Upper lobe of right lung (tissue), 1 donor: Measurements from ENCODE around the gene DZANK1. TPM values are rescaled to one million over a fixed set of nuclear protein-coding genes. Genes with fewer than 3 reads are reported as not detected.
"Not testable (repeated sequence)": the region's sequence is repeated elsewhere in the genome, so short reads cannot be mapped to it uniquely, and the experiment has no call there.

Experiments used
- ATAC-seq: fragments of 200-7000 bp; cut with Tn5 transposase; one replicate; pipeline ENCODE4 v1.9.1; 2020; ENCODE audit warnings: mild to moderate bottlenecking, moderate library complexity
- DNase-seq: peaks from one replicate; pipeline ENCODE4 v3.0.0-alpha.2; 2020
- H3K27ac ChIP-seq: fragments of 200-600 bp; one replicate; pipeline ENCODE4 v1.8.0; 2022
- H3K27me3 ChIP-seq: fragments of 200-600 bp; one replicate; pipeline ENCODE4 v1.8.0; 2022; ENCODE audit warnings: mild to moderate bottlenecking
- H3K36me3 ChIP-seq: fragments of 200-600 bp; one replicate; pipeline ENCODE4 v1.8.0; 2022
- H3K4me1 ChIP-seq: fragments of 200-600 bp; one replicate; pipeline ENCODE4 v1.8.0; 2022
- H3K4me3 ChIP-seq: fragments of 200-600 bp; one replicate; pipeline ENCODE4 v1.8.0; 2022; ENCODE audit warnings: mild to moderate bottlenecking
- H3K9me3 ChIP-seq: fragments of 200-600 bp; one replicate; pipeline ENCODE4 v1.8.0; 2022
- intact Hi-C: fragments of 100-400 bp; cut with DNase I; formaldehyde crosslinking; loops from one replicate; pipeline ENCODE4 v1.11.0; 2022
- total RNA-seq: library from RNA; stranded (reverse); fragmentation: NEBNext Ultra II Directional; extraction: Animal tissue kit (Norgen Biotek cat#: 25700); gene quantifications from one replicate; pipeline ENCODE4 v1.2.1, GENCODE V29; 2021
- TF ChIP-seq, protein P1 (sequence below): fragments of 200-600 bp; IDR thresholded peaks from one replicate; pipeline ENCODE4 v1.8.0; 2022; ENCODE audit warnings: antibody characterized with exemption
- donor health status: DM: no; HTN: yes; CAD: no; lungs with severe emphysema.

The DZANK1 gene
- total RNA-seq, 1 donor from 2014 or later: 2.7 TPM

DNA sequence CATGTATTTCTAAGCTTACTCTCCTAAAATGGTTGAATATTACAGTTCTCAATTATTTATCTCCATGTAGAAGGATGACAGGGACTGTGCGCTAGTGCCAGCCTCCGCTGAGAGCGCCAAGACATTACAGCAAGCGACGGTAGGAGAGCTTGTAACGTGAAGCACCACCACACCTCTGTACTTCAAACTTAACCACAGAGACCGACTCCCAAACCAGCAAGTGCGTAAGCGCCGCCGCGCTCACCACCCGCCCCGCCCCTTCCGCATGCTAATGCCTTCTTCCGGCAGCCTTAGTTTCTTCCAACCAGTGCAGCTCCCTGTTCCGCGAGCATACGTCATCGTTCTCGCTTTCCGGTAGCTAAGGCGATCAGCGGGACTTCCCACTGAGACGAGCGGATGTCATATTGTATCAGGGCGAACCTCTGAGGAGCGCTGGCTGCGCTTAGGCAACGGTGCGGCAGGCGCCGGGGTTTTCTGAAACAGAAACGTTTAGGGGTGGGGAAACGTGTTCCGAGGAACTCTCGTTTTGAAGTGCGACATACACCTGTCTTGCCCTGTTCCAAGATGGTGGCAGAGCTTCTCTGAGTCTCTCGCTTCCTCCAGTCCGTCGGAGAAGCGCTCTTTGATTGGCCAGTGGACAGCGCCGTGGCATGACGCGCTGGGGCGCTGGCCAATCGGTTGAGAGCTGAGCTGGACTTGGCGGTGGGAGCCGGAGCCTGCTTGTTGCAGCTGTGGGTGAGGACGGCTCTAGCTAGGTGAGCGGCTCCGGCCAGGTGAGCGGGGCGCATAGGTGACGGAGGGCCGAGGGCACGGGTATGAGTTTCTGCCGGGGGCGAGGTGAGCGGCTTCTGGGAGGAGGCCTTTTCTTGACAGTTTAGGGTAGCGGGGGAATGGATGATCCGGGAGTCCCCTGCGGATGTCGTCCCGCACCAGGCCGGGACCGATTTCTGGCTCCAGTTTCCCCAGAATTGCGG is 40.7 kb upstream of the DZANK1 start, which contains the start of gene SEC23B:
Gene SEC23B (plus strand): TSS at position 723 of the 974 bp plus-strand sequence. CDS start 2,896 bp downstream, outside the sequence.
- peaks cover 27% of the 10 kb centered on the region for H3K36me3 ChIP-seq
- peak within 1 kb of the TSS; percentile 96 for H3K27ac ChIP-seq
- H3K4me3 ChIP-seq: peak within 1 kb of the TSS; percentile 92
- H3K4me1 ChIP-seq: peaks cover 14% of the 10 kb centered on the region
- no peaks in the 10 kb centered on the region for H3K27me3 ChIP-seq
- intact Hi-C loops: no loop called here
- ATAC-seq (peak; percentile 98), DNase-seq (peak; percentile 99)
- TF ChIP-seq, protein P1, sequence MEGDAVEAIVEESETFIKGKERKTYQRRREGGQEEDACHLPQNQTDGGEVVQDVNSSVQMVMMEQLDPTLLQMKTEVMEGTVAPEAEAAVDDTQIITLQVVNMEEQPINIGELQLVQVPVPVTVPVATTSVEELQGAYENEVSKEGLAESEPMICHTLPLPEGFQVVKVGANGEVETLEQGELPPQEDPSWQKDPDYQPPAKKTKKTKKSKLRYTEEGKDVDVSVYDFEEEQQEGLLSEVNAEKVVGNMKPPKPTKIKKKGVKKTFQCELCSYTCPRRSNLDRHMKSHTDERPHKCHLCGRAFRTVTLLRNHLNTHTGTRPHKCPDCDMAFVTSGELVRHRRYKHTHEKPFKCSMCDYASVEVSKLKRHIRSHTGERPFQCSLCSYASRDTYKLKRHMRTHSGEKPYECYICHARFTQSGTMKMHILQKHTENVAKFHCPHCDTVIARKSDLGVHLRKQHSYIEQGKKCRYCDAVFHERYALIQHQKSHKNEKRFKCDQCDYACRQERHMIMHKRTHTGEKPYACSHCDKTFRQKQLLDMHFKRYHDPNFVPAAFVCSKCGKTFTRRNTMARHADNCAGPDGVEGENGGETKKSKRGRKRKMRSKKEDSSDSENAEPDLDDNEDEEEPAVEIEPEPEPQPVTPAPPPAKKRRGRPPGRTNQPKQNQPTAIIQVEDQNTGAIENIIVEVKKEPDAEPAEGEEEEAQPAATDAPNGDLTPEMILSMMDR: no peak
- no peaks in the 10 kb centered on the region for H3K9me3 ChIP-seq

DNA sequence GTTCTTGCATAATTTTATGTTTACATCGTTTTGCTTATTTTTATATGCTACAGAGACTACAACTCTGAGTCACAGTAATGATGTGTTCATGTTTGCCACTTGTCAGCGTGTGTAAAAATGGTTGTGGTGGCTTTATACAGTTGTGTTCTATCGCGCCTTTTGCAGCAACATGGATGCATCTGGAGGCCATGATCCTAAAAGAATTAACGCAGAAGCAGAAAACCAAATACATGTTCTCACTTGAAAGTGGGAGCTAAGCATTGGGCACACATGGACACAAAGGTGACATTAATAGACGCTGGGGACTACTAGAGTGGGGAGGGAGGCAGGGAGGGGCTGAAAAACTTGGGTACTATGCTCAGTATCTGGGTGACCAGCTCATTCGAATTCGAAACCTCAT is 39.9 kb upstream of the DZANK1 start:
- intact Hi-C loops: no loop called here
- Histone ChIP-seq H3K27me3 (no peaks in the 10 kb centered on the region), H3K9me3 (no peaks in the 10 kb centered on the region), H3K4me1 (peaks cover 14% of the 10 kb centered on the region), H3K27ac (peak overlapping the region; percentile 96), H3K4me3 (peak overlapping the region; percentile 92), H3K36me3 (peaks cover 21% of the 10 kb centered on the region)
- TF ChIP-seq, protein P1: no peak
- no peak for ATAC-seq
- DNase-seq: no peak

DNA sequence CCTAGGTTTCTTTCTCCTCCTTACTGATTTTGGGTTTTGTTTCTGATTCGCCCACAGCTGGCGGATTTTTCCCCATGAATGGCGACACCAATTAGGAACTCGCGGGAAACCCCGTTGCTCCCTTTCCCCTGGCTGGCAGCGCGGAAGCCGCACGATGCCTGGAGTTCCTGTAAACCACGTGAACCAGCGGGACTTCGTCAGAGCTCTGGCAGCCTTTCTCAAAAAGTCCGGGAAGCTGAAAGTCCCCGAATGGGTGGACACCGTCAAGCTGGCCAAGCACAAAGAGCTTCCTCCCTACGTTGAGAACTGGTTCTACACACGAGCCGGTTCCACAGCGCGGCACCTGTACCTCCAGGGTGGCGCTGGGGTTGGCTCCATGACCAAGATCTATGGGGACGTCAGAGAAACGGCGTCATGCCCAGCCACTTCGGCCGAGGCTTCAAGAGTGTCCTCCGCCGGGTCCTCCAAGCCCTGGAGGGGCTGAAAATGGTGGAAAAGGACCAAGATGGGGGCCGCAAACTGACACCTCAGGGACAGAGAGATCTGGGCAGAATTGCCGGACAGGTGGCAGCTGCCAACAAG is 37.7 kb upstream of the DZANK1 start:
- no peak for ATAC-seq
- Histone ChIP-seq H3K4me3 (no peak overlapping the region), H3K9me3 (no peaks in the 10 kb centered on the region), H3K27me3 (no peaks in the 10 kb centered on the region), H3K36me3 (peaks cover under 1% of the 10 kb centered on the region), H3K27ac (no peak overlapping the region), H3K4me1 (peaks cover 10% of the 10 kb centered on the region)
- peak; percentile 67 for DNase-seq
- TF ChIP-seq, protein P1: no peak
- intact Hi-C loops: no loop called here

DNA sequence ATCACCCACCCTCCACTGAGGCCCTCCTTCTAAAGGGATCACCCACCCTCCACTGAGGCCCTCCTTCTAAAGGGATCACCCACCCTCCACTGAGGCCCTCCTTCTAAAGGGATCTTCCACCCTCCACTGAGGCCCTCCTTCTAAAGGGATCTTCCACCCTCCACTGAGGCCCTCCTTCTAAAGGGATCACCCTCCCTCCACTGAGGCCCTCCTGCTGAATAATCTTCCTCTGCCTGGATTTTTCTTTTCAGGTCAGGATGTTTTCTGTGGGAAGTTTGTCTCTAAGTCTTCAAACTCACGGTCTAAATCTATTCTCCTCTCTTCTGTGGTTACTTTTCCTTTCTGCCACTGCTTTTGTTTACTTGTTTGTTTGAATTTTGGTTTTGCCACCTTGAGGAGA is 34.8 kb upstream of the DZANK1 start:
- intact Hi-C loops, H3K36me3 ChIP-seq, H3K27me3 ChIP-seq, H3K4me3 ChIP-seq, DNase-seq, ATAC-seq, H3K4me1 ChIP-seq, H3K27ac ChIP-seq, H3K9me3 ChIP-seq: not testable (repeated sequence)

DNA sequence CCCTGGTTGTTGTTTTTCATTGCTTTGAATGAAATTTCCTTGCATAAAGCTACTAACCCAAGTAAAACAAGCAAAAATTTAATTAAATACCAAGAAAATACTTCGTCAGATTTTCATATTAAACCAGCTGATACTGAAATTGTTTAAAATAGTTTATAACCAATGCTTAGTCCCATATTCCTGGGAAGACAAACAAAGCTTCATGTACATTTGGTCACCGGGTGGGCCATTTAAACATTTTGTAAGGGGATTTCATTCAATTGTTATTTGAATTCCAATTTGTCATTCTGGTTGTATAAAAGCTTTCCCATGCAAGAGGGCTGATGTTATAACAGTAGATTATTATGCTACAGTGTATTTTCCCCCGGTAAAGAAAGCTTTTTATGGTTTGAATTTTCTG is 30.8 kb upstream of the DZANK1 start:
- Histone ChIP-seq H3K4me3 (peak overlapping the region; percentile 78), H3K27me3 (no peaks in the 10 kb centered on the region), H3K9me3 (no peaks in the 10 kb centered on the region), H3K36me3 (peaks cover 12% of the 10 kb centered on the region), H3K27ac (no peak overlapping the region), H3K4me1 (peaks cover 8% of the 10 kb centered on the region)
- DNase-seq: no peak
- no peak for ATAC-seq
- TF ChIP-seq, protein P1: no peak
- intact Hi-C loops: no loop called here
